ENCODE measurements around the gene PHACTR3. TPM values are rescaled to one million over a fixed set of nuclear protein-coding genes. Genes with fewer than 3 reads are reported as not detected.

Gene PHACTR3
- total and polyA plus RNA-seq, 2 of the 8 experiments (the other 6 are each of a cell fraction or from before 2014, with no cell fraction given): 0.05 to 0.13 TPM

DNA sequence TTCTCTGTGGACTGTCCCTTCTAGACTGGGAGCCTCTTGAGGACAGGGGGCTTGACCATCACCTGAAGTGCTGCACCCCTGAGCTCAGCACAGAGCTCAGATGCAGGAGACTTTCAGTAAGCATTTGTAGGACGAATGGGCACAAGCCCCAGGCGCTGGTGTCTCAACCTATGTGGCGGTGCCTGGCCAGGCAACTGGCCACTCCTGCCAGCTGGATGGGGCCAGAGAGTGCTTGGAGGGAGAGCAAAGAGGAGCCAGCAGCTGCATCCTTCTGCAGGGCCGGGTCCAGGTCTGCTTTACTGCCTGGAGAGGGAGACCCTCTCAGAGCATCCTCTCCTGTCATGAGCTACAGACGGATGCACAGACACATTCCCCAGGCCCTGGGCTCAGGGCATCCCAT lies 4.5 kb downstream of the PHACTR3 start (continued):
- TF ChIP-seq, protein P1, sequence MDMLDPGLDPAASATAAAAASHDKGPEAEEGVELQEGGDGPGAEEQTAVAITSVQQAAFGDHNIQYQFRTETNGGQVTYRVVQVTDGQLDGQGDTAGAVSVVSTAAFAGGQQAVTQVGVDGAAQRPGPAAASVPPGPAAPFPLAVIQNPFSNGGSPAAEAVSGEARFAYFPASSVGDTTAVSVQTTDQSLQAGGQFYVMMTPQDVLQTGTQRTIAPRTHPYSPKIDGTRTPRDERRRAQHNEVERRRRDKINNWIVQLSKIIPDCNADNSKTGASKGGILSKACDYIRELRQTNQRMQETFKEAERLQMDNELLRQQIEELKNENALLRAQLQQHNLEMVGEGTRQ (IDR thresholded peaks at IDR 0.05; ENCODE audit: low read length): no peak
- TF ChIP-seq SP2 (IDR thresholded peaks at IDR 0.05; ENCODE audit: low read length) (no peak), PHF8 (conservative IDR thresholded peaks at IDR 0.05; ENCODE audit: low read depth, low read length) (no peak), RAD21 (IDR thresholded peaks at IDR 0.05 in 1 of 2, conservative IDR thresholded peaks at IDR 0.05 in 1 of 2; ENCODE audit: low read depth in 2 of 2, low read length in 2 of 2) (no peak)
